NB4 (cell line): ENCODE data around the gene EDAR.

Experiments
- MYC ChIP-seq: IDR thresholded peaks from 2 replicates; pipeline ENCODE4 v1.6.1; 2011; ENCODE audit warnings: low read depth, low read length
- POLR2A ChIP-seq: IDR thresholded peaks from 2 replicates; pipeline ENCODE4 v1.6.1; 2011; ENCODE audit warnings: mild to moderate bottlenecking; ENCODE audit not compliant: insufficient read length; ENCODE audit errors: extremely low read depth
- TF ChIP-seq, protein P1 (sequence below): IDR thresholded peaks from one replicate; pipeline ENCODE4 v1.5.1; 2012; ENCODE audit warnings: low read depth, low read length
- TF ChIP-seq, protein P2 (sequence below): IDR thresholded peaks from 2 replicates; pipeline ENCODE4 v1.6.1; 2011; ENCODE audit warnings: low read depth, low read length

GRCh38 chr2:108918941-108919341, 70.1 kb downstream of the EDAR start:
- TF ChIP-seq, protein P1, sequence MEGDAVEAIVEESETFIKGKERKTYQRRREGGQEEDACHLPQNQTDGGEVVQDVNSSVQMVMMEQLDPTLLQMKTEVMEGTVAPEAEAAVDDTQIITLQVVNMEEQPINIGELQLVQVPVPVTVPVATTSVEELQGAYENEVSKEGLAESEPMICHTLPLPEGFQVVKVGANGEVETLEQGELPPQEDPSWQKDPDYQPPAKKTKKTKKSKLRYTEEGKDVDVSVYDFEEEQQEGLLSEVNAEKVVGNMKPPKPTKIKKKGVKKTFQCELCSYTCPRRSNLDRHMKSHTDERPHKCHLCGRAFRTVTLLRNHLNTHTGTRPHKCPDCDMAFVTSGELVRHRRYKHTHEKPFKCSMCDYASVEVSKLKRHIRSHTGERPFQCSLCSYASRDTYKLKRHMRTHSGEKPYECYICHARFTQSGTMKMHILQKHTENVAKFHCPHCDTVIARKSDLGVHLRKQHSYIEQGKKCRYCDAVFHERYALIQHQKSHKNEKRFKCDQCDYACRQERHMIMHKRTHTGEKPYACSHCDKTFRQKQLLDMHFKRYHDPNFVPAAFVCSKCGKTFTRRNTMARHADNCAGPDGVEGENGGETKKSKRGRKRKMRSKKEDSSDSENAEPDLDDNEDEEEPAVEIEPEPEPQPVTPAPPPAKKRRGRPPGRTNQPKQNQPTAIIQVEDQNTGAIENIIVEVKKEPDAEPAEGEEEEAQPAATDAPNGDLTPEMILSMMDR = no peak
- no peak for TF ChIP-seq POLR2A
- no peak for TF ChIP-seq MYC
- TF ChIP-seq, protein P2, sequence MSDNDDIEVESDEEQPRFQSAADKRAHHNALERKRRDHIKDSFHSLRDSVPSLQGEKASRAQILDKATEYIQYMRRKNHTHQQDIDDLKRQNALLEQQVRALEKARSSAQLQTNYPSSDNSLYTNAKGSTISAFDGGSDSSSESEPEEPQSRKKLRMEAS = no peak
